ENCODE measurements around the gene RSPRY1.

DNA sequence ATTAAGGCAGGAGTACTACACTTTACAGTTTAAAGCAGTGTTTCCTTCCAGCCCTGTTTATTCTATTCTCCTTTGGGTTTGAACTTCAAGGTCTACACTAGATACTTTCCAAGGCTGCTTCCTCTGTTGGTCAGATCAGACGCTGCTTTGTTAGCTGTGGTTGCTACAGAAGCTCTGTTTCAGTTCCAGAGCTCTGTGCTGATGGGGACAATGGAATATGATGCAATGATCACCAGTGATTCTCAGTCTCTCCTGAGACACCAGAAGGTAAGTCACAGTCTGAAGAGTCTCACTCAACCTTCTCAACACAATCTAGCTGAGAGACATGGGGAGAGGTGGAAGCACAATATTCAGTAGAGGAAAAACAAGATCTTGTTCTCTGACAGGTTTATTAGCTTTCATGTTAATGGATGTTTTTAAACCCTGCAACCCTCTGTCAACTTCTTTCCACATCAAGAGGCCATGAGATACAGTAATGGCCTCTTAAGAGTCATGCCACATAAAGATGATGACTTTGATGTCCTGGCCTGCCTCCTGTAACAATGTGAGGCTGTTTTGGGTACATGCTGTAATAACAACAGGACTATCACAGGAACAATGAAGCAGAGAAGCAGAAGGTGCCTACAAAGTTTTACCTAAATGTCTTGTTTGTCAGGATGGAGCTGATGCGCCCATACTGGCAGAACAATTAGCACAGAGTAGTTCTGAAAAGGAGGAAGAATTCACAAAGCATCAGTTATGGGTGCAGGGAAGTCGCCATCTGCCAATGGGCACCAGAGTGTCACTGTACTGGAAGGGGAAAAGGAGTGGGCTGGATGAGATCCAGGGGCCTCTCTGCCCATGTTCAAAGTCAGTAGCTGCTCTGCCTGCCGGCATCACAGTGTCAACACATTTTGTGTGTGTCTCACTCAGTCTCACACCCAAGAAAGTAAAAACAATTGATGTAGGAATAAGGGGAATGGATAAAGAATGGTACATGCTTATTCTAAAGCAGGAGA is 33.7 kb upstream of the RSPRY1 start:
- TF ChIP-seq POLR2A (IDR thresholded peaks at IDR 0.05) (no peak), EP300 (IDR thresholded peaks at IDR 0.05) (no peak)
- TF ChIP-seq, protein P1, sequence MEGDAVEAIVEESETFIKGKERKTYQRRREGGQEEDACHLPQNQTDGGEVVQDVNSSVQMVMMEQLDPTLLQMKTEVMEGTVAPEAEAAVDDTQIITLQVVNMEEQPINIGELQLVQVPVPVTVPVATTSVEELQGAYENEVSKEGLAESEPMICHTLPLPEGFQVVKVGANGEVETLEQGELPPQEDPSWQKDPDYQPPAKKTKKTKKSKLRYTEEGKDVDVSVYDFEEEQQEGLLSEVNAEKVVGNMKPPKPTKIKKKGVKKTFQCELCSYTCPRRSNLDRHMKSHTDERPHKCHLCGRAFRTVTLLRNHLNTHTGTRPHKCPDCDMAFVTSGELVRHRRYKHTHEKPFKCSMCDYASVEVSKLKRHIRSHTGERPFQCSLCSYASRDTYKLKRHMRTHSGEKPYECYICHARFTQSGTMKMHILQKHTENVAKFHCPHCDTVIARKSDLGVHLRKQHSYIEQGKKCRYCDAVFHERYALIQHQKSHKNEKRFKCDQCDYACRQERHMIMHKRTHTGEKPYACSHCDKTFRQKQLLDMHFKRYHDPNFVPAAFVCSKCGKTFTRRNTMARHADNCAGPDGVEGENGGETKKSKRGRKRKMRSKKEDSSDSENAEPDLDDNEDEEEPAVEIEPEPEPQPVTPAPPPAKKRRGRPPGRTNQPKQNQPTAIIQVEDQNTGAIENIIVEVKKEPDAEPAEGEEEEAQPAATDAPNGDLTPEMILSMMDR (IDR thresholded peaks at IDR 0.05), result no peak

Measured in gastroesophageal sphincter (tissue), 3 donors.